Stimulated activated CD4-positive, alpha-beta T cell treated with anti-CD3 and anti-CD28 coated beads, Interleukin-15, amount 100 ng/mL, for 24 hours (primary cell): ENCODE data around the gene SMIM33.
"Not testable (repeated sequence)": the region's sequence is repeated elsewhere in the genome, so short reads cannot be mapped to it uniquely, and the experiment has no call there.

Experiments used
- DNase-seq: peaks from one replicate; pipeline ENCODE4 v3.0.0-alpha.2; 2020

SMIM33 gene

DNA sequence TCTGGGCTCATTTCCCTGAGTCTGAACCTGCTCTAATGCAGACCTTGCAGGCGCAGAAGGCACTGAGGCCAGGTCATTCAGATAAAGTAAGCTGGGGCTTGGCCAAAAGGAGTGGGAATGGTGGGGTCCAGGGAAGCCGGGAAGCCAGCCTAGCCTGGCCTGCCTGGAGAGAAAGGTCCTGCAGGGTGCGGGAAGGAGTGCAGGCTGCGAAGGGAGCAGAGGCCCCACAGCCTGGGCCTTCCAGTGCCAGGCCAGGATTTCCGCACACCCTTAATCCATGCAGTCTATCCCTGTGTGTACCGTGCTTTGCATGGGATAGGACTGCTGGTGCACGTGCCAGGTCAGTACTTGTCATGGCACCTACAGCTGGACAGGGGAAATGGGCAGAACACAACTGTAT is 15.4 kb downstream of the SMIM33 start:
- no peak for DNase-seq

DNA sequence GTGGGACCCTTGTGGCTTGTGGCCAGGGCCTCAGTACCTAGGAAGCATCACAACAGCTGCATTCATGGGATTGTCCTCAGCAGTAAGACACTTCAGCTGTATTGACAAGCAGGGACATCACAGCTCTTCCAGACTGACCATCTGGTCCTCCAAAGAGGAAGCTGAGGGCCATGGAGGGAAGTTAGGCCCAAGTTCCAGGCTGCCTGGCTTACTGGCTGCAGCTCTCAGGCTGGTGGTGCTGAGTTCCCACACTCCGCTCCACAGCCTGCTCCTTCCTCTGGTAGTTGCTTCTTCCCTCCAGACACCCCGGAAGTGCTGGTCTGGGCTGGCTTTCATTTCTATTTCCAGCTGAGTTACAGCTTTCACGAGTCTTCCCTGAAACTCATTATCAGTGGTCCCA is 17.5 kb downstream of the SMIM33 start:
- DNase-seq = no peak

DNA sequence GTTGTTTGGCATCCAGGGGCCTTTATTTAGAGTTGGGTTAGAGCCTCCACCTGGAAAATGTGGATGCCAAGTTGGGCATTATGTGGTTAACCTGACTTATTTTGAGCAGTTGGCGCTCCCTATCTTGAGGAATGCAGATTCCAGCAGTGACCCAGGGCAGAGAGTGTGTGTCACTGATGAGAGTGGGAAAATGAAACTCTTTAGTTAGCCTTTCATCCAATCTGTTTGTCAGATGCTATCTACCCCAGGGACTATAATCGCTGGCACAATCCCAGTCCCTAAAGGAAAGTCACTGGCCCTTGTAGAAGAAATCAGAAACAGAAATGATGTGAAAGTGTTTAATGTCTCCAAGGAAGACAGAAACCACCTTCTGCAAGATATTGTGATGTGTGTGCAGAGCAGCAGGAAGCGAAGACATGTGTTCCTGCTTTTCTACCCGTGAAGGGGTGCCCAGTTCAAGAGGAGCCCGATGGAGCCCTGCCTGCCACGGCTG is 21.9 kb downstream of the SMIM33 start:
- no peak for DNase-seq

DNA sequence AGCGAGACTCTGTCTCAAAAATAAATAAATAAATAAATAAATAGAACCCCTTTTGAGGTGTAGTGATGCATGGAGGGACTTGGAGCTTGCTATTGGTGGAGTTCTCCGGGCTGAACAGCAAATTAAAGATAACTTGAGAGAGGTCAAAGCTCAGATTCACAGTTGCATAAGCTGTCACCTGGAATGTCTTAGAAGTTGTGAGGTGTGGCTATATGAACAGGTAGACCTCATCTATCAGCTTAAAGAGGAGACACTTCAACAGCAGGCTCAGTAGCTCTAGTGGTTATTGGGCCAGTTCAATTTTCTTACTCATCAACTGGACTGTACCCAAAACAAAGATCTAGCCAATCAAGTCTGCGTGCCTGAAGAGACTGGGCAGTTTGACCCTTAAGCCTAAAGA is 23.5 kb downstream of the SMIM33 start:
- no peak for DNase-seq

DNA sequence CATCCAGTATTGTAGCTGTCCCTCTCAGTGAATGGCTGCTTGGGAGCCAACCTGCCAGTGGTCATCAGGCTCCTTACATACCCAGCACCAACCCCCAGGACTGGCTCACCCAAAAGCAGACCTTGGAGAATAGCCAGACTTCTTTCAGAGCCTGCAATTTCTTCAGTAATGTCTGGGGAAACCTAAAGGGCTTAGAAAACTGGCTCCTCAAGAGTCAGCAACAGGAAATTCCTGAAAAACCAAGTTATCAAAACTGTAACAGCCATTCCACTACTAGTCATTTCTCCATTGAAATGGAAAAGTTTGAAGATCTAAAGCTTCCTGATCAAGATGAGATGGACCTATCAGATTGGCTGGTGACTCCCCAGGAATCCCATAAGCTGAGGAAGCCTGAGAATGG is 24.0 kb downstream of the SMIM33 start:
- no peak for DNase-seq

DNA sequence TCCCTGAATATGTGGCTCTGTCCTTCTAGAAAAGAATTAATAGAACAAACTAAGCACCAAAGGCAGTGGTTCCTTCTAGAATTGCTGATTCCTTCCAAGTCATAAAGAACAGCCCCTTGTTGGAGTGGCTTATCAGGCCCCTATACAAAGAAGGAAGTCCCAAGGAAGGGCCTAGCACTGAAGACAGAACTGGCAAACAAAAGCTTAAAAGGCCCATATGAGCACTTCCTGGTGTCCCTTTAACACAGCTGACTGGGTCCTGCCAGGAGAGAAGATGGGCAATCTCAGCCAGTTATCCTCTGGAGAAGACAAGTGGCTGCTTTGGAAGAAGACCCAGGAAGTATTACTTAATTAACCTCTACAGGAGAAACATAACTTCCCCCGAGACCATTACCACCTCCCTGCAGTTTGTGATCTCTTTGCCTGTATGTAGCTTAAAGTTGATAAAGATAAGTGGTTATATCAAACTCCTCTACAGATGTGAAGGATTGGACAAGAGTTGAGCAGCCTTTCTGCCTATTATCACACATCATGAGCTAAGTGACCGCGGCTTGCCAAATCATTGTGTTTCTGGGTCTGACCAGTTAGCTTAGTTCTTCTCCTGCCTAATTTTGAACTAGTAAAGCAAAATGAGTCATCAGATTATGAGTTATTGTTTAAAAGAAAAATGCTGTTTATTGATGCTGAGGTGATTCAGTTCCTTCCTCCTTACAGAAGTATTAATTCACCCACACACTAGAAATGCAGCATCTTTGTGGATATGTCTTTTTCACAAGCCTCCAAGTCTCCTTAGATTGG is 25.0 kb downstream of the SMIM33 start:
- no peak for DNase-seq

DNA sequence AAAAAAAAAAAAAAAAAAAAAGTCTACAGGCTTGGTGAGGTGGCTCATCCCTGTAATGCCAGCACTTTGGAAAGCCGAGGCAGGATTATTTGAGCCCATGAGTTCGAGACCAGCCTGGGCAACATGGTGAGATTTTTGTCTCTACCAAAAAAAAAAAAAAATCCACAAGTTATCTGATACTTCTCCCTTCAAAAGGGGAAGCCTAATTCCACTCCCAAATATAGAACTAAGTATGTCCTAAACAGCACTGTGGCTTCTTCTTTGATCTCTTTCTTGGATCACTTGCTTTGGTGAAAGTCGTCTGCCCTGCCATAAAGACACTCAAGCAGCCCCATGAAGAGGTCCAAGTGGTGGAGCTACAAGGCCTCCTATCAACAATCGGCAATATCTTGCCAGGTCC is 30.6 kb downstream of the SMIM33 start:
- no peak for DNase-seq

DNA sequence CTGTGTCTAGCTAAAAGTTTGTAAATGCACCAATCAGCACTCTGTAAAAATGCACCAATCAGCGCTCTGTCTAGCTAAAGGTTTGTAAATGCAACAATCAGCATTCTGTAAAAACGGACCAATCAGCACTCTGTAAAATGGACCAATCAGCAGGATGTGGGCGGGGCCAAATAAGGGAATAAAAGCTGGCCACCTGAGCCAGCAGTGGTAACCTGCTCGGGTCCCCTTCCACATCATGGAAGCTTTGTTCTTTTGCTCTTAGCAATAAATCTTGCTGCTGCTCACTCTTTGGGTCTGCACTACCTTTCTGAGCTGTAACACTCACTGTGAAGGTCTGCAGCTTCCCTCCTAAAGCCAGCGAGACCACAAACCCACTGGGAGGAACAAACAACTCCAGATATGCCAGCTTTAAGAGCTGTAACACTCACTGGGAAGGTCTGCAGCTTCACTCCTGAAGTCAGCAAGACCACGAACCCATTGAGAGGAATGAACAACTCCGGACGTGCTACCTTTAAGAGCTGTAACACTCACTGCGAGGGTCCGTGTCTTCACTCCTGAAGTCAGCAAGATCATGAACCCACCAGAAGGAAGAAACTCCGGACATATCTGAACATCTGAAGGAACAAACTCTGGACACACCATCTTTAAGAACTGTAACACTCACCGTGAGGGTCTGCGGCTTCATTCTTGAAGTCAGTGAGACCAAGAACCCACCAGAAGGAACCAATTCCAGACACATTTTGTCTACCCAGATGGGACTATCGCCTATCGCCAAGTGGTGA is 32.4 kb downstream of the SMIM33 start:
- DNase-seq = not testable (repeated sequence)

DNA sequence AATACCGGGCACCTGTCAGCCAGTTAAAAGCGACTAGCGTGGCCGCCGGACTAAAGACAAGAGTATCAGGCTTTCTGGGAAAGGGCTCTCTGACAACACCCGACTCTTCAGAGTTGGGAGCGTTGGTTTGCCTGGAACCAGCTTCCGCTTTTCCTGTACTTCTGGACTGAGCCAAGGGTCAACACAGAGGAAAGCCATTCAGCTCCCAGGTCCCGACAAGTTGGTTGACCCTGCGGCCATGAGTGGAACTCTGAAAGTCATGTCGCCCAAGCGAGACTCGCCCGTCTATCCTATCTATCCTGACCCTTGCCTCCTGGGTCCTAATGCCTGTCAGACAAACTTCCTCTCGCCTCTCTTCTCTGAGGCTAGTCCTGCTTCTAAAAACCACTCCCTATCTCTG is 33.1 kb downstream of the SMIM33 start:
- not testable (repeated sequence) for DNase-seq

DNA sequence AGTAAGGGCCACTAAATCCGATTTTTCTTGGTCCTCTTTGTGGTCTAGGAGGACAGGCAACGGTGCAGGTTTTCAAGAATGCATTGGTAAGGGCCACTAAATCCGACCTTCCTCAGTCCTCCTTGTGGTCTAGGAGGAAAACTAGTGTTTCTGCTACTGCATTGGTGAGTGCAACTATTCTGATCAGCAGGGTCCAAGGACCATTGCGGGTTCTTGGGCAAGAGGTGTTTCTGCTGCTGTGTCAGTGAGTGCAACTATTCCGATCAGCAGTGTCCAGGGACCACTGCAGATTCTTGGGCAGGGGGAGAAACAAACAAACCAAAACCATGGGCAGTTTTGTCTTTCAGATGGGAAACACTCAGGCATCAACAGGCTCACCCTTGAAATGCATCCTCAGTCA is 33.9 kb downstream of the SMIM33 start:
- DNase-seq = not testable (repeated sequence)

DNA sequence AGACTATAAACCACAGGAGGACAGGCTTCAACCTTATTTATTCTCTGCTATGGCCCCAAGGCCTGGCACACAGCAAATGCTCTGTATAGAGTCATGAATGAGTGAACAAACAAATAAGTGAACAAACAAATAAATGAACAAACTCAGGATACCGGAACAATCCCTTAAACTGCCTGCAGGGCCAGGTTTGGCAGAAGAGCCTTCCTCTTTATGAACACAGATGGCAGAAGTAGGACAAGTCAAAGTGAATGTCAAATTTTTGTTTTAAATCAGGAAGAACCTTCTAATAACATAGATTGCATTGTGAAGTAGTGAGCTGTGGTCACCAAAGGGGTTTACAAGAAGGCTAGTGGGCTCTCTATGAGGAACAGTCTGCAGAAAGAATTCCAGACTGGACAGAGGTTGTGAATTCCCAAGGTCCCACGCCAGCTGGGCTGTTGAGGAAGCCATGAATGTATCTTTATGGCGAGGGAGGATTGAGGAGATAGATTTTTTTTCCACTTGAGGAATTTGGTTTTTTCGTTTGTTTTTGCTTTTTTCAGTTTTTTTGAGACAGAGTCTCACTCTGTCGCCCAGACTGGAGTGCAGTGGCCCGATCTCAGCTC is 42.1 kb downstream of the SMIM33 start:
- no peak for DNase-seq

DNA sequence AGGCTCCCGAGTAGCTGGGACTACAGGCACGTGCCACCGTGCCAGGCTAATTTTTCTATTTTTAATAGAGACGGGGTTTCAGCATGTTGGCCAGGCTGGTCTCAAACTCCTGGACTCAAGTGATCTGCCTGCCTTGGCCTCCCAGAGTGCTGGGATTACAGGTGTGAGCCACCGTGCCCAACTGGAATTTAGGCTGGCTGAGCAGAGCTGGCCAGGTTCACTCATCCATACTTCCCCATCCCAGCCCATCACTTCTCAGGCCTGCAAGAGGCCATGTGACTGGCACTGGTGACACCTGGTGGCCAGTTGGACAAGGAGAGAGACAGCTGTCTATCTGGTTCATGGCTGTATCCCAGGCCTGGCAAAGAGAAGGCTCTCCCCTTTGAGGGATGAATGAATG is 42.6 kb downstream of the SMIM33 start:
- peak; percentile 87 for DNase-seq

DNA sequence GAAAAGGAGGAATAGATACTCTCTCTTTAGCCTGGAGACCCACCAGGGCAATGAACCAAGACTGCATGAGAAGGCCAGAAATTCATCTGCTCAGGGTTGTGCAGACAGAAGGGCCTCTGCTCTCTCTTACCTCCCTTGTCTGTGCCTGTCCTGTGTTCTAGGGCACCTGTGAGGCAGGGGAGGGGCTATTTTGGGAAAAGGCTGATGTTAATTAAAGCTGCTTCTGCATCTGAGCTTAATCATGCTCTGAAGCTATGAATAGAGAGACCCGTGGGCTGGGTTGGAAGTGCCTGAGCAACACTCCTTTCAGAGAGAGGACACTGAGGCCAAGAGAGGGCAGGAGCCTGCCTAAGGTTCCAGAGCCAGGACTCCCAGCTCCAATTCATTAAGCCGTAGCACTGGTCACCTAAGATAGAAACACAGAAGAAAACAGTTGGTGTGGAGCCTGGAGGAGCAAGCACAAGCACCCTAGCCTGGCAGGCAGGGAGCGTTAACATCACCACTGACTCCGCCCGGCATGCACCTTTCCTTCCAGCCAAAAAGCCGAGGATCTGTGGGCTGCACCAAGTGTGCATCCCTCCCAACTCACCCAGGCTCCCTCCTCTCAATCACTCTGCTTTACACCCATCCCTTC is 43.2 kb downstream of the SMIM33 start:
- no peak for DNase-seq

DNA sequence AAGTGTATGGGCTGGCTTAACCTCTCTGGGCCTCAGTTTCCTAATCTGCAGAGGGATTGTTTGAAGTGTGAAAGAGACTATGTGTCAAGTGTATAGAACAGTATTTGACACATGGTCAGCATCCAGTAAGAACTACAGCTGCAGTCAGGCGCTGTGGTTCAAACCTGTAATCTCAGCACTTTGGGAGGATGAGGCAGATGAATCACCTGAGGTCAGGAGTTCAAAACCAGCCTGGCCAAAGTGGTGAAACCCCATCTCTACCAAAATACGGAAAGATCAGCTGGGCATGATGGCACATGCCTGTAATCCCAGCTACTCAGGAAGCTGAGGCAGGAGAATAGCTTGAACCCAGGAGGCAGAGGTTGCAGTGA is 43.7 kb downstream of the SMIM33 start:
- DNase-seq = peak; percentile 37

DNA sequence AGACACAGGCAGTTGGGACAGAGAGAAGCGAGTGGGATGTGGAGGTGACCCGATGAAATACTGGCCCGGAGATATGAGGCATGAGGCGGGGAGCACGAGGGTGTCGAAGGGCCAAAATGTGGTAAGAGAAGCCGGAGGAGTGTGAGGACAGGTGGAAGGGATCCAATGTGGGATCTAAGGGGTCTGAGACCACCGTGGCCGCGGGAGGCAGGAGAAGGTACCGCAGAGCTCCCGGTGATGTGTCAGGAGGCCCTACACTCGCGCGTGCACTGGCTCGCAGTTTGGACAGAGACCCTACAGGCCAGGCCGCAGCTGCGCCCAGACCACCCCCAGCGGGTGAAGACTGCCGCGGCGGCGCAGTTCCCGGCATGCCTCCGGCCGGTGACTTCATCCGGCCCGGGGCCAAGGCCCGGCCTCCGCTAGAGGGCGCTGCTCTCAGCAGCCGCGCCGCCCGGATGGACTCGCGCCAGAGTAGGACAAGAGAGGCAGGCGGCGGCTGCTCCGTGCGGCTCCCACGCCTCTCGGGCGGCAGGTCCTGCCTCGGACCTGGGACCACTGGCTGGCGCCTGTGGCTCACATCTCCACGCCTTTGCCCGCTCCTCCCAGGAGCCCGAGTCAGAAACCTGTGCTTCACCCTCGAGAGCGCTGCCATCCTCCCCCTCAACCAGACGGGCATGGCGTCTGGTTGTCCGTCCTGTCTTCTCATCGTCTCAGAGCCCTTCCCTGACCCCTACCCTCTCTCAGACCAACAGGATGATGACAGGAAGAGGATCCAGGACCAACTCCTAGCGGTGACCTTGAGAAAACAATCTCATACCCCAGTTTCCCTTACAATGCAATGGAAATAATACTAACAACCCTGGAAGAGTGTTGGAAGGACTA is 47.1 kb downstream of the SMIM33 start:
- DNase-seq = peak; percentile 93
